IMR-90 (cell line): Measurements from ENCODE around the gene IL17RE. TPM values are rescaled to one million over a fixed set of nuclear protein-coding genes. Genes with fewer than 3 reads are reported as not detected.

Source experiments
- ATAC-seq: fragments of 200-7000 bp; cut with Tn5 transposase; 2 replicates; pipeline ENCODE4 v1.9.1; 2020; ENCODE audit warnings: low read depth, mild to moderate bottlenecking, moderate library complexity
- BruUV-seq: library from RNA; stranded (reverse); fragments of 400-500 nt; replicated peaks from 2 replicates; lab custom pipeline; 2021; lab: Mats Ljungman, UMichigan
- CTCF ChIA-PET: fragments of 300-600 bp; formaldehyde crosslinking; extraction: SDS; loops from one replicate; lab custom pipeline; 2021; ENCODE audit warnings: antibody characterized with exemption; lab: Yijun Ruan, JAX
- POLR2A ChIA-PET: fragments of 300-600 bp; sonication (Branson Sonifier 250); formaldehyde crosslinking; loops from one replicate; lab custom pipeline; 2022; ENCODE audit warnings: antibody characterized with exemption; ENCODE audit not compliant: unreplicated experiment; lab: Charles Lee
- DNase-seq: peaks from one replicate; pipeline ENCODE4 v3.0.0; 2013
- H2AFZ ChIP-seq: replicated peaks from 2 replicates; pipeline ENCODE3; 2013; ENCODE audit warnings: low read length, mild to moderate bottlenecking; ENCODE audit not compliant: poor library complexity
- H2AK5ac ChIP-seq: 2 replicates; pipeline ENCODE4 v1.6.1; 2013; ENCODE audit warnings: low read depth, low read length, inconsistent platforms
- H2AK9ac ChIP-seq: replicated peaks from 2 replicates; pipeline ENCODE3; 2013; ENCODE audit warnings: mild to moderate bottlenecking, low read depth, low read length, moderate library complexity; ENCODE audit not compliant: poor library complexity
- H2BK120ac ChIP-seq: 2 replicates; pipeline ENCODE4 v1.6.1; 2013; ENCODE audit warnings: low read depth, low read length, inconsistent platforms
- H2BK15ac ChIP-seq: 3 replicates; pipeline ENCODE4 v1.6.1; 2013; ENCODE audit warnings: low read depth, low read length, inconsistent platforms
- H2BK20ac ChIP-seq: 2 replicates; pipeline ENCODE4 v1.6.1; 2013; ENCODE audit warnings: low read depth, mild to moderate bottlenecking, inconsistent platforms, low read length, moderate library complexity
- H2BK5ac ChIP-seq: 2 replicates; pipeline ENCODE4 v1.6.1; 2013; ENCODE audit warnings: mild to moderate bottlenecking, low read depth, low read length, inconsistent platforms; ENCODE audit not compliant: poor library complexity, severe bottlenecking
- H3K14ac ChIP-seq: replicated peaks from 2 replicates; pipeline ENCODE4 v1.6.1; 2013; ENCODE audit warnings: low read depth, low read length, inconsistent platforms
- H3K18ac ChIP-seq: 2 replicates; pipeline ENCODE4 v1.6.1; 2013; ENCODE audit warnings: low read depth, low read length, control low read depth
- H3K23ac ChIP-seq: 2 replicates; pipeline ENCODE4 v1.6.1; 2013; ENCODE audit warnings: low read depth, low read length, inconsistent platforms
- H3K27ac ChIP-seq: 2 replicates; pipeline ENCODE4 v1.5.1; 2013; ENCODE audit warnings: mild to moderate bottlenecking, control low read depth, low read length; ENCODE audit not compliant: insufficient read depth
- H3K27me3 ChIP-seq: 2 replicates; pipeline ENCODE4 v1.6.1; 2013; ENCODE audit warnings: low read length; ENCODE audit not compliant: control insufficient read depth, insufficient read depth
- H3K36me3 ChIP-seq: 2 replicates; pipeline ENCODE4 v1.6.1; 2013; ENCODE audit warnings: low read length, mixed read lengths; ENCODE audit not compliant: control insufficient read depth, insufficient read depth
- H3K4ac ChIP-seq: 2 replicates; pipeline ENCODE4 v1.6.1; 2013; ENCODE audit warnings: low read depth, low read length, inconsistent platforms
- H3K4me1 ChIP-seq: 2 replicates; pipeline ENCODE4 v1.6.1; 2013; ENCODE audit warnings: low read length, mixed read lengths; ENCODE audit not compliant: control insufficient read depth, insufficient read depth
- H3K4me2 ChIP-seq: 2 replicates; pipeline ENCODE4 v1.6.1; 2013; ENCODE audit warnings: low read depth, mild to moderate bottlenecking, control low read depth, low read length, moderate library complexity
- H3K4me3 ChIP-seq: 2 replicates; pipeline ENCODE4 v1.5.1; 2013; ENCODE audit warnings: low read depth, mild to moderate bottlenecking, control low read depth, low read length, moderate library complexity; ENCODE audit not compliant: insufficient read depth
- H3K56ac ChIP-seq: 2 replicates; pipeline ENCODE4 v1.6.1; 2013; ENCODE audit warnings: low read length, inconsistent platforms; ENCODE audit not compliant: insufficient read depth; ENCODE audit errors: extremely low read depth
- H3K79me1 ChIP-seq, 2 experiments: 2 replicates each; pipeline ENCODE4 v1.6.1; 2013; ENCODE audit warnings: low read length in 2 of 2, inconsistent platforms in 1 of 2, low read depth in 1 of 2
- H3K9ac ChIP-seq: 2 replicates; pipeline ENCODE4 v1.6.1; 2013; ENCODE audit warnings: low read depth, low read length, control low read depth
- H3K9me1 ChIP-seq: 2 replicates; pipeline ENCODE4 v1.6.1; 2013; ENCODE audit warnings: low read length, inconsistent platforms; ENCODE audit not compliant: insufficient read depth
- H3K9me3 ChIP-seq: 2 replicates; pipeline ENCODE4 v1.6.1; 2013; ENCODE audit warnings: low read length; ENCODE audit not compliant: control insufficient read depth, insufficient read depth
- H4K20me1 ChIP-seq: 2 replicates; pipeline ENCODE4 v1.6.1; 2013; ENCODE audit warnings: low read length, inconsistent platforms; ENCODE audit not compliant: insufficient read depth
- H4K5ac ChIP-seq: 2 replicates; pipeline ENCODE4 v1.6.1; 2013; ENCODE audit warnings: mild to moderate bottlenecking, low read depth, low read length, control low read depth
- H4K8ac ChIP-seq, 2 experiments: 2 replicates each; pipeline ENCODE4 v1.6.1; 2013; ENCODE audit warnings: low read depth in 2 of 2, low read length in 2 of 2, control low read depth in 1 of 2, inconsistent platforms in 1 of 2
- H4K91ac ChIP-seq: 2 replicates; pipeline ENCODE4 v1.6.1; 2013; ENCODE audit warnings: low read depth, low read length, inconsistent platforms; ENCODE audit not compliant: insufficient read depth
- BHLHE40 ChIP-seq: fragments of 150-350 bp; IDR thresholded peaks from 2 replicates; pipeline ENCODE4 v1.6.1; 2016; ENCODE audit warnings: mild to moderate bottlenecking, low read depth, low read length
- CEBPB ChIP-seq: IDR thresholded peaks from 2 replicates; pipeline ENCODE4 v1.6.1; 2012; ENCODE audit warnings: low read depth, low read length, improper control_type of control experiment
- CHD1 ChIP-seq: IDR thresholded peaks from 2 replicates; pipeline ENCODE4 v1.6.1; 2012; ENCODE audit warnings: low read depth, low read length, improper control_type of control experiment
- CTCF ChIP-seq: conservative IDR thresholded peaks from 2 replicates; pipeline ENCODE4 v1.5.1; 2012; ENCODE audit warnings: mild to moderate bottlenecking, low read depth, low read length, improper control_type of control experiment
- FOS ChIP-seq: fragments of 150-350 bp; IDR thresholded peaks from 2 replicates; pipeline ENCODE4 v1.6.1; 2016; ENCODE audit warnings: low read depth, low read length
- MAFK ChIP-seq: IDR thresholded peaks from 2 replicates; pipeline ENCODE4 v1.6.1; 2012; ENCODE audit warnings: low read depth, low read length, improper control_type of control experiment
- MXI1 ChIP-seq: IDR thresholded peaks from 2 replicates; pipeline ENCODE4 v1.6.1; 2012; ENCODE audit warnings: low read depth, mild to moderate bottlenecking, low read length, moderate library complexity, borderline replicate concordance
- POLR2A ChIP-seq: IDR thresholded peaks from 2 replicates; pipeline ENCODE4 v1.6.1; 2012; ENCODE audit warnings: mild to moderate bottlenecking, low read depth, low read length
- RCOR1 ChIP-seq: IDR thresholded peaks from 2 replicates; pipeline ENCODE4 v1.6.1; 2012; ENCODE audit warnings: mild to moderate bottlenecking, low read length, improper control_type of control experiment; ENCODE audit not compliant: insufficient replicate concordance
- RFX5 ChIP-seq: IDR thresholded peaks from 2 replicates; pipeline ENCODE4 v1.8.0; 2012; ENCODE audit warnings: low read depth, mild to moderate bottlenecking, low read length, moderate library complexity
- SMC3 ChIP-seq: fragments of 150-350 bp; IDR thresholded peaks from 2 replicates; pipeline ENCODE4 v1.6.1; 2016; ENCODE audit warnings: low read depth, mild to moderate bottlenecking, antibody characterized with exemption, low read length, moderate library complexity
- USF2 ChIP-seq: fragments of 150-350 bp; IDR thresholded peaks from 2 replicates; pipeline ENCODE4 v1.6.1; 2017; ENCODE audit warnings: mild to moderate bottlenecking, antibody characterized with exemption, low read length, low read depth
- WGBS, 2 experiments: methylation state at CpG; one replicate each; pipeline versions ENCODE4 v1.1.5 to v1.1.7; 2013; ENCODE audit warnings: missing lambda C conversion rate in 2 of 2; ENCODE audit not compliant: insufficient read length in 1 of 2; ENCODE audit errors: extremely low coverage in 2 of 2; 5-methylcytosine and 5-hydroxymethylcytosine counted together
- dilution Hi-C: fragments of 300-500 bp; cut with HindIII; formaldehyde crosslinking; loops from one replicate; pipeline ENCODE4 v1.14.3; 2018; ENCODE audit warnings: low sequenced_read_pairs; ENCODE audit not compliant: unreplicated experiment
- in situ Hi-C: fragments of 300-500 bp; cut with MboI; formaldehyde crosslinking; loops from 3 replicates; pipeline ENCODE4 v1.14.3; 2019; ENCODE audit warnings: low sequenced_read_pairs, inconsistent platforms, mixed read lengths
- intact Hi-C: fragments of 100-400 bp; cut with micrococcal nuclease; formaldehyde crosslinking; loops from 2 replicates; pipeline ENCODE4 v1.10.0; 2022
- polyA plus RNA-seq, 3 experiments: library from polyadenylated mRNA; depleted of rRNA; stranded (reverse); fragments of >200 nt; gene quantifications; 2 replicates each; pipeline ENCODE4 v1.2.3, GENCODE V29; 2012; ENCODE audit warnings: low replicate concordance in 1 of 3
- total RNA-seq: library from RNA; depleted of rRNA; stranded (reverse); fragments of >200 nt; gene quantifications from 2 replicates; pipeline ENCODE4 v1.2.3, GENCODE V29; 2012

The IL17RE gene
- total and polyA plus RNA-seq, 2 of the 4 experiments (the other 2 are of a cell fraction): 0.90 to 7.2 TPM

GRCh38 chr3:9947025-9947995 lies 44.7 kb downstream of the IL17RE start:
- Histone ChIP-seq H3K9me1 (peaks cover 8% of the 10 kb centered on the region; the same call in 1 of the 2 replicates), H3K27ac (no peak overlapping the region; the same call in 1 of the 2 replicates), H3K4ac (peak overlapping the region; percentile 78), H3K9ac (peak overlapping the region; percentile 23), H3K18ac (no peak overlapping the region; the same call in 1 of the 2 replicates), H3K27me3 (no peaks in the 10 kb centered on the region), H4K5ac (peak overlapping the region; percentile 51), H3K4me2 (peak overlapping the region; percentile 79), H2BK120ac (peak overlapping the region; percentile 19), H3K4me3 (peak overlapping the region; percentile 49), H2BK15ac (no peak overlapping the region), H2BK20ac (no peak overlapping the region), H4K20me1 (no peaks in the 10 kb centered on the region; the same call in 1 of the 2 replicates), H4K8ac (peak overlapping the region in 1 of 2 experiments; percentile 86; a peak in 3 of 4 replicates), H2AK9ac (peak overlapping the region; percentile 92), H3K79me1 (no peaks in the 10 kb centered on the region), H2AFZ (peak overlapping the region; percentile 93), H4K91ac (peak overlapping the region; percentile 43; the same call in 1 of the 2 replicates), H2AK5ac (peak overlapping the region; percentile 71; the same call in 1 of the 2 replicates), H3K23ac (0 out of 2 replicates have a peak overlapping the region, but pooled peaks have one; percentile 55), H2BK5ac (no peak overlapping the region), H3K4me1 (peaks cover 10% of the 10 kb centered on the region; the same call in 1 of the 2 replicates), H3K9me3 (no peaks in the 10 kb centered on the region), H3K56ac (no peak overlapping the region), H3K14ac (no peak overlapping the region), H3K36me3 (peaks cover 5% of the 10 kb centered on the region; the same call in 1 of the 2 replicates)
- intact Hi-C loops (no loop called here), dilution Hi-C loops (no loop called here), in situ Hi-C loops (no loop called here)
- DNase-seq: peak; percentile 33
- 28% methylated on average over 42 of the region's 86 CpGs; no CpG with 5 or more reads in 1 of the 2 experiments for WGBS, 2 experiments
- ChIA-PET POLR2A (interaction anchor here (0.5 kb wide), 1 partner anchor 103 kb away, joined by 3 read pairs; the partner anchor contains the start of gene RPUSD3), CTCF (interaction anchor here (0.6 to 1.5 kb wide), 7 partner anchors 8 to 227 kb away, joined by 3 to 14 read pairs (median 3); partner anchors contain the start of genes CRELD1 and RPUSD3)
- BruUV-seq: no TSS peak
- peak; percentile 57 for ATAC-seq
- TF ChIP-seq MXI1 (peak; percentile 59; the same call in 1 of the 2 replicates), CEBPB (no peak), RFX5 (no peak), SMC3 (peak; percentile 41), USF2 (no peak), CTCF (peak; percentile 42), RCOR1 (no peak), CHD1 (no peak), FOS (no peak), POLR2A (no peak), BHLHE40 (no peak), MAFK (no peak)
